Caco-2 (cell line): ENCODE results near the gene CSMD2. TPM values are rescaled to one million over a fixed set of nuclear protein-coding genes. Genes with fewer than 3 reads are reported as not detected.

Source experiments
- BruUV-seq: library from RNA; stranded (reverse); fragments of 400-500 nt; replicated peaks from 2 replicates; lab custom pipeline; 2021; lab: Mats Ljungman, UMichigan
- CTCF ChIA-PET: fragments of 300-600 bp; sonication (Branson Sonifier 250); formaldehyde crosslinking; loops from one replicate; lab custom pipeline; 2022; ENCODE audit warnings: antibody characterized with exemption; lab: Charles Lee
- POLR2A ChIA-PET: fragments of 300-600 bp; sonication (Branson Sonifier 250); formaldehyde crosslinking; loops from one replicate; lab custom pipeline; 2022; ENCODE audit warnings: antibody characterized with exemption; lab: Charles Lee
- DNase-seq, 2 experiments: peaks; one replicate each; pipeline versions ENCODE4 v3.0.0 to v3.0.0-alpha.2; 2020 to 2022
- H3K27me3 ChIP-seq: replicated peaks from 2 replicates; pipeline ENCODE4 v1.6.0; 2011; ENCODE audit warnings: low read length; ENCODE audit not compliant: control insufficient read depth, insufficient read depth
- H3K36me3 ChIP-seq: 2 replicates; pipeline ENCODE4 v1.5.1; 2011; ENCODE audit warnings: low read length; ENCODE audit not compliant: control insufficient read depth, insufficient read depth
- H3K4me1 ChIP-seq: fragments of 250-450 bp; sonication (Bioruptor Pico); 2 replicates; pipeline ENCODE4 v1.5.1; 2020; ENCODE audit warnings: mild to moderate bottlenecking
- H3K4me3 ChIP-seq: 2 replicates; pipeline ENCODE4 v1.5.1; 2011; ENCODE audit warnings: low read depth, mild to moderate bottlenecking, control low read depth, low read length
- H3K9me3 ChIP-seq: fragments of 250-450 bp; sonication (Bioruptor Pico); 2 replicates; pipeline ENCODE4 v1.5.1; 2020; ENCODE audit warnings: mild to moderate bottlenecking, moderate library complexity
- H3K27ac Mint-ChIP-seq: one replicate; pipeline ENCODE4 v1.8.0; 2022; ENCODE audit warnings: mixed read lengths; ENCODE audit not compliant: unreplicated experiment
- H3K27me3 Mint-ChIP-seq: one replicate; pipeline ENCODE4 v1.8.0; 2022; ENCODE audit warnings: mixed read lengths; ENCODE audit not compliant: insufficient read depth, unreplicated experiment
- H3K36me3 Mint-ChIP-seq: one replicate; pipeline ENCODE4 v1.8.0; 2022; ENCODE audit warnings: mild to moderate bottlenecking, mixed read lengths; ENCODE audit not compliant: insufficient read depth, unreplicated experiment
- H3K4me1 Mint-ChIP-seq: one replicate; pipeline ENCODE4 v1.8.0; 2022; ENCODE audit warnings: low read depth, mixed read lengths; ENCODE audit not compliant: unreplicated experiment
- H3K4me3 Mint-ChIP-seq: one replicate; pipeline ENCODE4 v1.8.0; 2022; ENCODE audit warnings: mild to moderate bottlenecking, moderate library complexity, mixed read lengths; ENCODE audit not compliant: unreplicated experiment
- H3K9me3 Mint-ChIP-seq: one replicate; pipeline ENCODE4 v1.8.0; 2022; ENCODE audit warnings: mixed read lengths; ENCODE audit not compliant: unreplicated experiment
- intact Hi-C: fragments of 100-400 bp; cut with micrococcal nuclease; formaldehyde crosslinking; loops from one replicate; pipeline ENCODE4 v1.10.0; 2022; ENCODE audit not compliant: unreplicated experiment
- total RNA-seq: library from RNA; stranded (reverse); gene quantifications from 2 replicates; pipeline ENCODE4 v1.2.3, GENCODE V29; 2022
- TF ChIP-seq, protein P1 (sequence below), 2 experiments: fragments of 200-600 bp in 1 of 2; IDR thresholded peaks; 1 replicate in 1 of 2; 2 replicates in 1 of 2; pipeline versions ENCODE4 v1.5.1 to v1.8.0; 2011 to 2022; ENCODE audit warnings: antibody characterized with exemption in 1 of 2, control low read depth in 1 of 2, inconsistent platforms in 1 of 2, low read depth in 1 of 2, low read length in 1 of 2, mild to moderate bottlenecking in 1 of 2, moderate library complexity in 1 of 2; ENCODE audit not compliant: insufficient read depth in 1 of 2, severe bottlenecking in 1 of 2, unreplicated experiment in 1 of 2

CSMD2 gene
- total RNA-seq, 1 experiment from 2014 or later = not detected

DNA sequence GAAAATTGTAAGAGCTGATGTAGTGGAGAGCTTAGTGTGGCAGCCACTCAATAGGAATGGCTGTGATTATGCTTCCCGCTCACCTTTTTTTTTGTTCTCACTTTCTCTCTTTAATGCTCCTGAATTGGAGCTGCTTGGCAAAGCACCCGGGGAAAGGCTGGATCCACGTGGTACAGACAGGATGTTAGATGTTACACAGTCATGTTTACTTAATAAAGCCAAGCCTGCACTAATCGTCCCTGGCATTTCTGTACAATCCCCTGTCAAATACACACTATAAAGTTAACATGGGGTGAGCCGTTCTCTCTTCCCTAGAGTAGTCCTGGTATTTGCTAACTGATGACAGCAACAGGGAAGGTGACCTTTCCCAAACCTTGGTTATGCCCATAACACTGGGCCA lies 504.8 kb downstream of the CSMD2 start:
- intact Hi-C loops = no loop called here
- H3K4me1 ChIP-seq = no peaks in the 10 kb centered on the region
- no peak overlapping the region for H3K4me3 ChIP-seq
- ChIA-PET POLR2A (no interaction called here), CTCF (no interaction called here)
- no peaks in the 10 kb centered on the region for H3K9me3 ChIP-seq
- Mint-ChIP-seq H3K27me3 (peaks cover 13% of the 10 kb centered on the region), H3K9me3 (no peaks in the 10 kb centered on the region), H3K27ac (no peak overlapping the region), H3K4me3 (no peak overlapping the region), H3K4me1 (no peaks in the 10 kb centered on the region), H3K36me3 (no peaks in the 10 kb centered on the region)
- no peaks in the 10 kb centered on the region for H3K36me3 ChIP-seq
- TF ChIP-seq, protein P1, sequence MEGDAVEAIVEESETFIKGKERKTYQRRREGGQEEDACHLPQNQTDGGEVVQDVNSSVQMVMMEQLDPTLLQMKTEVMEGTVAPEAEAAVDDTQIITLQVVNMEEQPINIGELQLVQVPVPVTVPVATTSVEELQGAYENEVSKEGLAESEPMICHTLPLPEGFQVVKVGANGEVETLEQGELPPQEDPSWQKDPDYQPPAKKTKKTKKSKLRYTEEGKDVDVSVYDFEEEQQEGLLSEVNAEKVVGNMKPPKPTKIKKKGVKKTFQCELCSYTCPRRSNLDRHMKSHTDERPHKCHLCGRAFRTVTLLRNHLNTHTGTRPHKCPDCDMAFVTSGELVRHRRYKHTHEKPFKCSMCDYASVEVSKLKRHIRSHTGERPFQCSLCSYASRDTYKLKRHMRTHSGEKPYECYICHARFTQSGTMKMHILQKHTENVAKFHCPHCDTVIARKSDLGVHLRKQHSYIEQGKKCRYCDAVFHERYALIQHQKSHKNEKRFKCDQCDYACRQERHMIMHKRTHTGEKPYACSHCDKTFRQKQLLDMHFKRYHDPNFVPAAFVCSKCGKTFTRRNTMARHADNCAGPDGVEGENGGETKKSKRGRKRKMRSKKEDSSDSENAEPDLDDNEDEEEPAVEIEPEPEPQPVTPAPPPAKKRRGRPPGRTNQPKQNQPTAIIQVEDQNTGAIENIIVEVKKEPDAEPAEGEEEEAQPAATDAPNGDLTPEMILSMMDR (IDR thresholded peaks at IDR 0.05; ENCODE audit: insufficient read depth in 1 of 2, low read depth in 1 of 2, low read length in 1 of 2, severe bottlenecking in 1 of 2, unreplicated experiment in 1 of 2) = no peak
- no peak for DNase-seq
- BruUV-seq = no TSS peak
- H3K27me3 ChIP-seq = no peaks in the 10 kb centered on the region

DNA sequence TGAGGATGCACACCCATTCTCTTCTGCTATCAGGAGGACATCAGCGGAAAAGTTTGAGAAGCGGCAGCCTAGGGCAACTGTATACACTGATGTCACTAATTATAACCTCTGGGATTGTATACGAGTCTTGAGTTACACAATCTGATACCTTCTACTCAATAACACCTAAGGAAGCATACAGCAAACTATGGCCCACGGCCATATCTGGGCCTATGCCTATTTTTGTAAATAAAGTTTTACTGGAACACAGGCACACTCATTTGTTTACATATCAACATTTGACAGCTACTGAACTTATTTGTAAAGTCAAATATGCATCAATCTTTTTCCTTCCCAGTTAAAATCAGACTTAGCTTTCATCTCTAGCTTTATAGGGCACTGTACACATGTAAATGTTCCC lies 505.4 kb downstream of the CSMD2 start:
- no TSS peak for BruUV-seq
- Mint-ChIP-seq H3K36me3 (no peaks in the 10 kb centered on the region), H3K4me1 (no peaks in the 10 kb centered on the region), H3K27me3 (peaks cover 13% of the 10 kb centered on the region), H3K27ac (no peak overlapping the region), H3K4me3 (no peak overlapping the region), H3K9me3 (no peaks in the 10 kb centered on the region)
- H3K36me3 ChIP-seq = no peaks in the 10 kb centered on the region
- H3K4me3 ChIP-seq = no peak overlapping the region
- intact Hi-C loops = no loop called here
- no peaks in the 10 kb centered on the region for H3K27me3 ChIP-seq
- no peaks in the 10 kb centered on the region for H3K4me1 ChIP-seq
- TF ChIP-seq, protein P1 (IDR thresholded peaks at IDR 0.05; ENCODE audit: insufficient read depth in 1 of 2, low read depth in 1 of 2, low read length in 1 of 2, severe bottlenecking in 1 of 2, unreplicated experiment in 1 of 2) = no peak
- CTCF ChIA-PET = no interaction called here
- H3K9me3 ChIP-seq = no peaks in the 10 kb centered on the region
- DNase-seq = no peak
- POLR2A ChIA-PET = no interaction called here

DNA sequence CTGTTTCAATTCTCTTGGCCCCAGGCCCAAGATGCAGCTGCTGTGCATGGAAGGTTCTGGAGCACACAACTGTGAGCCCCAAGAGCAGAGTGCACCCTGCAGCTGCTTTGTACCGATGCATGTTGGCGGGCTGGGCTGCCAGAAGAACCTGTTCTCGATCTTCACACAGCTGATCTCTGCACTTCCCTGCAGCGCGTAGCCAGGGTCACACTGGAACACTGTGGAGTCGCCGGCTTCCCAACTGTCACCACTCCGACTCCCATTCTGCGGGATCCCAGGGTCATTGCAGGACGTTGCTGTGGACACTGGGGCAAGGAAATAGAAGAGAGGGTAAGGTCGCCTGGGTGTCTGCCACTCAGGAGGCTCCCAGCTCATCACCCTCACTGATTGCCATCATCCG lies 507.2 kb downstream of the CSMD2 start:
- Histone ChIP-seq H3K9me3 (no peaks in the 10 kb centered on the region), H3K4me1 (no peaks in the 10 kb centered on the region), H3K27me3 (no peaks in the 10 kb centered on the region), H3K4me3 (no peak overlapping the region), H3K36me3 (no peaks in the 10 kb centered on the region)
- intact Hi-C loops = no loop called here
- H3K9me3 Mint-ChIP-seq = no peaks in the 10 kb centered on the region
- DNase-seq = no peak
- H3K4me1 Mint-ChIP-seq = no peaks in the 10 kb centered on the region
- TF ChIP-seq, protein P1 (IDR thresholded peaks at IDR 0.05; ENCODE audit: insufficient read depth in 1 of 2, low read depth in 1 of 2, low read length in 1 of 2, severe bottlenecking in 1 of 2, unreplicated experiment in 1 of 2) = no peak
- H3K4me3 Mint-ChIP-seq = no peak overlapping the region
- POLR2A ChIA-PET = no interaction called here
- no peak overlapping the region for H3K27ac Mint-ChIP-seq
- H3K36me3 Mint-ChIP-seq = no peaks in the 10 kb centered on the region
- CTCF ChIA-PET = no interaction called here
- peaks cover 11% of the 10 kb centered on the region for H3K27me3 Mint-ChIP-seq
- BruUV-seq = no TSS peak
